Mucosa of stomach (tissue), 1 donor: ENCODE results near the gene PABPC1L.

Experiments used
- H3K27me3 ChIP-seq: one replicate; pipeline ENCODE4 v1.7.0; 2013; ENCODE audit warnings: mild to moderate bottlenecking, low read length; ENCODE audit not compliant: control insufficient read depth, insufficient read depth
- H3K36me3 ChIP-seq: one replicate; pipeline ENCODE4 v1.7.0; 2013; ENCODE audit warnings: low read length; ENCODE audit not compliant: control insufficient read depth, insufficient read depth
- H3K4me1 ChIP-seq: one replicate; pipeline ENCODE4 v1.7.0; 2013; ENCODE audit warnings: mild to moderate bottlenecking, low read length; ENCODE audit not compliant: control insufficient read depth, insufficient read depth
- H3K4me3 ChIP-seq: one replicate; pipeline ENCODE4 v1.7.0; 2013; ENCODE audit warnings: low read length
- H3K9ac ChIP-seq: one replicate; pipeline ENCODE4 v1.7.0; 2013; ENCODE audit warnings: mild to moderate bottlenecking, low read length, moderate library complexity
- H3K9me3 ChIP-seq: one replicate; pipeline ENCODE4 v1.7.0; 2013; ENCODE audit warnings: mild to moderate bottlenecking, low read length, moderate library complexity; ENCODE audit not compliant: control insufficient read depth
- donor health status: Pancreatic carcinoma.

PABPC1L gene

GRCh38 chr20:44983093-44983674 lies 73.3 kb downstream of the PABPC1L start:
- Histone ChIP-seq H3K4me3 (no peak overlapping the region), H3K27me3 (no peaks in the 10 kb centered on the region), H3K9ac (no peak overlapping the region), H3K9me3 (no peaks in the 10 kb centered on the region), H3K4me1 (peaks cover 13% of the 10 kb centered on the region), H3K36me3 (no peaks in the 10 kb centered on the region)

- H3K27me3 ChIP-seq: no peaks in the 10 kb centered on the region
- peaks cover 4% of the 10 kb centered on the region for H3K4me1 ChIP-seq
- H3K9me3 ChIP-seq: no peaks in the 10 kb centered on the region
- H3K36me3 ChIP-seq: no peaks in the 10 kb centered on the region
- H3K9ac ChIP-seq: no peak overlapping the region
- no peak overlapping the region for H3K4me3 ChIP-seq
Measured at GRCh38 chr20:44988631-44989171, 78.8 kb downstream of the PABPC1L start.
